Measurements from ENCODE around the gene RASL10A. TPM values are rescaled to one million over a fixed set of nuclear protein-coding genes. Genes with fewer than 3 reads are reported as not detected.

The RASL10A gene
- total RNA-seq, 2 experiments from 2014 or later: 2.7 to 23.7 TPM

- peaks cover 78% of the 10 kb centered on the region for H3K36me3 ChIP-seq (ENCODE audit: insufficient read depth, low read length)
- TF ChIP-seq EZH2phosphoT487 (IDR thresholded peaks at IDR 0.05; ENCODE audit: borderline replicate concordance, low read depth, low read length): no peak
- TF ChIP-seq, protein P1, sequence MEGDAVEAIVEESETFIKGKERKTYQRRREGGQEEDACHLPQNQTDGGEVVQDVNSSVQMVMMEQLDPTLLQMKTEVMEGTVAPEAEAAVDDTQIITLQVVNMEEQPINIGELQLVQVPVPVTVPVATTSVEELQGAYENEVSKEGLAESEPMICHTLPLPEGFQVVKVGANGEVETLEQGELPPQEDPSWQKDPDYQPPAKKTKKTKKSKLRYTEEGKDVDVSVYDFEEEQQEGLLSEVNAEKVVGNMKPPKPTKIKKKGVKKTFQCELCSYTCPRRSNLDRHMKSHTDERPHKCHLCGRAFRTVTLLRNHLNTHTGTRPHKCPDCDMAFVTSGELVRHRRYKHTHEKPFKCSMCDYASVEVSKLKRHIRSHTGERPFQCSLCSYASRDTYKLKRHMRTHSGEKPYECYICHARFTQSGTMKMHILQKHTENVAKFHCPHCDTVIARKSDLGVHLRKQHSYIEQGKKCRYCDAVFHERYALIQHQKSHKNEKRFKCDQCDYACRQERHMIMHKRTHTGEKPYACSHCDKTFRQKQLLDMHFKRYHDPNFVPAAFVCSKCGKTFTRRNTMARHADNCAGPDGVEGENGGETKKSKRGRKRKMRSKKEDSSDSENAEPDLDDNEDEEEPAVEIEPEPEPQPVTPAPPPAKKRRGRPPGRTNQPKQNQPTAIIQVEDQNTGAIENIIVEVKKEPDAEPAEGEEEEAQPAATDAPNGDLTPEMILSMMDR (conservative IDR thresholded peaks at IDR 0.05; ENCODE audit: low read length): no peak
- no TSS peak for BruUV-seq (replicated peaks)
- intact Hi-C loops (cut with micrococcal nuclease; ENCODE audit: unreplicated experiment): loop anchor here (2.0 to 10.0 kb wide), 4 partner anchors 78 to 1156 kb away; partner anchors contain the start of genes CHEK2, HSCB and MTFP1
- no peaks in the 10 kb centered on the region for H3K9me2 ChIP-seq (ENCODE audit: insufficient read depth, low read length)
- peak overlapping the region; percentile 75 for H3K27ac ChIP-seq (ENCODE audit: low read depth, low read length, poor library complexity, severe bottlenecking)
- peaks cover 49% of the 10 kb centered on the region for H4K20me1 ChIP-seq (ENCODE audit: insufficient read depth, low read length)
- H3K9me3 ChIP-seq (ENCODE audit: low read length): no peaks in the 10 kb centered on the region
- peak overlapping the region; percentile 80 for H3K4me2 ChIP-seq (ENCODE audit: low read length)
- peaks cover 34% of the 10 kb centered on the region for H3K4me1 ChIP-seq (ENCODE audit: insufficient read depth, low read length, poor library complexity, severe bottlenecking)
- peaks cover 81% of the 10 kb centered on the region for H3K79me2 ChIP-seq (ENCODE audit: insufficient read depth, low read depth, low read length)
- H3K4me3 ChIP-seq (ENCODE audit: low read depth, low read length, poor library complexity, severe bottlenecking): peak overlapping the region; percentile 92
- POLR2A ChIA-PET: interaction anchor here (1.4 kb wide), 1 partner anchor 17 kb away, joined by 3 read pairs; no protein-coding TSS in a partner anchor
- CTCF ChIA-PET (ENCODE audit: unreplicated experiment): no interaction called here
- H2AFZ ChIP-seq (ENCODE audit: low read length): no peak overlapping the region
- peak; percentile 38 for DNase-seq (ENCODE audit: low spot score)
These were observed 46.3 kb downstream of the RASL10A start for GRCh38 chr22:29269230-29269604.

DNA sequence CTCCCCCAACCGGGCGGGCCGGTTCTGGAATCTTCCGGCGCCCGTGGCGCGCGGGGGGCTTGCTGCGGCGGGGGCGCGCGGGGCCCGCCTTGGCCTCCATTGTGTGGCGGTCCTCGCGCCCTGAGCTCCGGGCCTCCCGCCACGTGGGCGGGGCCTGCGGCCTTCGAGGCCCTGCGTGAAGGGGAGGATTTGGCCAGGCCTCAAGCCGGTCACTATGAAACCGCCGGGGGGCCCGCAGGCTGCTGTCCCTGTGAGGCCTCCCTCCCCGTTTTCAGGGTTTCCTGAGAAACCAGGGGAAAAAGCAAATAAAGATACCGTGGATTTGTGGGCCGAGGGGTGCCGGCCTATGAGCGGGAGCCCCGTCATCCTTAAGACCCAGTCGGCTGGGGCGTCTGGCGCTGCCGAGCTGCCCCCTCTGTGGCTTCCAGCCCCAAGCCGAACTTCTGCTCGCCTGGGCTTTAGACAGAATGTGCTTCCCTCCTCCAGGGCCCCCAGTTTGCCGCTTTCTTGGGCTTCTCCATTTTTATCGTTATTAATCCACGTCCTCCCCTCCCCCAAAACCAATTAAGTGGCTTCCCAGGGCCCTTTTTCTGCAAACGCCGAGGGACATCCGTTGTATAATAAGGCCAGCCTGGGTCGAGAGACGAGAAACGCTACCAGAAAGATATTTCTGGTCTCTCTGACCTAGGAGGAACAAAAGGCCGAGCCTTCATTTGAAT is 46.8 kb downstream of the RASL10A start:
- H3K36me3 ChIP-seq (ENCODE audit: insufficient read depth, low read length): peaks cover 78% of the 10 kb centered on the region
- no peak for TF ChIP-seq EZH2phosphoT487 (IDR thresholded peaks at IDR 0.05; ENCODE audit: borderline replicate concordance, low read depth, low read length)
- TF ChIP-seq, protein P1 (conservative IDR thresholded peaks at IDR 0.05; ENCODE audit: low read length): no peak
- H3K4me1 ChIP-seq (ENCODE audit: insufficient read depth, low read length, poor library complexity, severe bottlenecking): peaks cover 34% of the 10 kb centered on the region
- intact Hi-C loops (cut with micrococcal nuclease; ENCODE audit: unreplicated experiment): loop anchor here (2.0 to 10.0 kb wide), 4 partner anchors 79 to 1156 kb away; partner anchors contain the start of genes CHEK2, HSCB and MTFP1
- peak; percentile 50 for DNase-seq (ENCODE audit: low spot score)
- peak overlapping the region; percentile 92 for H3K4me3 ChIP-seq (ENCODE audit: low read depth, low read length, poor library complexity, severe bottlenecking)
- H3K9me2 ChIP-seq (ENCODE audit: insufficient read depth, low read length): no peaks in the 10 kb centered on the region
- H3K4me2 ChIP-seq (ENCODE audit: low read length): peak overlapping the region; percentile 80
- H4K20me1 ChIP-seq (ENCODE audit: insufficient read depth, low read length): peaks cover 49% of the 10 kb centered on the region
- ChIA-PET CTCF (ENCODE audit: unreplicated experiment) (no interaction called here), POLR2A (no interaction called here)
- no peaks in the 10 kb centered on the region for H3K9me3 ChIP-seq (ENCODE audit: low read length)
- BruUV-seq (replicated peaks): no TSS peak
- peak overlapping the region; percentile 78; the same call in 1 of the 2 replicates for H2AFZ ChIP-seq (ENCODE audit: low read length)
- peak overlapping the region; percentile 75 for H3K27ac ChIP-seq (ENCODE audit: low read depth, low read length, poor library complexity, severe bottlenecking)
- peaks cover 75% of the 10 kb centered on the region for H3K79me2 ChIP-seq (ENCODE audit: insufficient read depth, low read depth, low read length)
